Osteocyte (in vitro differentiated cells): ENCODE results near the gene SUSD1. TPM values are rescaled to one million over a fixed set of nuclear protein-coding genes. Genes with fewer than 3 reads are reported as not detected.
A peak's percentile ranks its signal among the peaks of the same experiment; 100 is the strongest.

Source experiments
- DNase-seq: peaks from one replicate; pipeline ENCODE4 v3.0.0; 2021; ENCODE audit warnings: mixed read lengths; ENCODE audit not compliant: unreplicated experiment; ENCODE audit errors: extremely low spot score
- H3K27ac Mint-ChIP-seq: one replicate; pipeline ENCODE4 v1.8.0; 2021; ENCODE audit warnings: mild to moderate bottlenecking, mixed read lengths; ENCODE audit not compliant: unreplicated experiment
- H3K27me3 Mint-ChIP-seq: one replicate; pipeline ENCODE4 v1.8.0; 2021; ENCODE audit warnings: mixed read lengths; ENCODE audit not compliant: unreplicated experiment
- H3K36me3 Mint-ChIP-seq: one replicate; pipeline ENCODE4 v1.8.0; 2021; ENCODE audit warnings: mixed read lengths; ENCODE audit not compliant: unreplicated experiment
- H3K4me1 Mint-ChIP-seq: one replicate; pipeline ENCODE4 v1.8.0; 2021; ENCODE audit warnings: mixed read lengths; ENCODE audit not compliant: unreplicated experiment
- H3K4me3 Mint-ChIP-seq: one replicate; pipeline ENCODE4 v1.8.0; 2021; ENCODE audit warnings: mild to moderate bottlenecking, moderate library complexity, mixed read lengths; ENCODE audit not compliant: unreplicated experiment
- H3K9me3 Mint-ChIP-seq: one replicate; pipeline ENCODE4 v1.8.0; 2021; ENCODE audit warnings: mixed read lengths; ENCODE audit not compliant: unreplicated experiment
- CTCF ChIP-seq: fragments of 200-600 bp; sonication (generic); IDR thresholded peaks from 2 replicates; pipeline ENCODE4 v1.5.0; 2021; ENCODE audit warnings: antibody characterized with exemption, mild to moderate bottlenecking, moderate library complexity
- total RNA-seq: library from RNA; stranded (reverse); gene quantifications from 2 replicates; pipeline ENCODE4 v1.2.1, GENCODE V29; 2021

The SUSD1 gene
- total RNA-seq, 1 donor from 2014 or later = 13.4 TPM

- DNase-seq = no peak
- Mint-ChIP-seq H3K4me3 (no peak overlapping the region), H3K36me3 (peaks cover 9% of the 10 kb centered on the region), H3K27ac (no peak overlapping the region), H3K27me3 (no peaks in the 10 kb centered on the region), H3K9me3 (no peaks in the 10 kb centered on the region), H3K4me1 (peaks cover 7% of the 10 kb centered on the region)
- TF ChIP-seq CTCF = no peak
These were observed 71.7 kb downstream of the SUSD1 start for GRCh38 chr9:112103405-112103804.

GRCh38 chr9:112097712-112098688 lies 77.1 kb downstream of the SUSD1 start:
- Mint-ChIP-seq H3K36me3 (peaks cover 11% of the 10 kb centered on the region), H3K27me3 (no peaks in the 10 kb centered on the region), H3K9me3 (no peaks in the 10 kb centered on the region), H3K27ac (peak overlapping the region; percentile 29), H3K4me3 (no peak overlapping the region), H3K4me1 (peaks cover 6% of the 10 kb centered on the region)
- TF ChIP-seq CTCF = peak; percentile 89
- DNase-seq = peak; percentile 88

GRCh38 chr9:112094948-112095681 lies 80.0 kb downstream of the SUSD1 start:
- TF ChIP-seq CTCF = no peak
- no peaks in the 10 kb centered on the region for H3K9me3 Mint-ChIP-seq
- no peak overlapping the region for H3K4me3 Mint-ChIP-seq
- H3K27ac Mint-ChIP-seq = no peak overlapping the region
- peak; percentile 56 for DNase-seq
- peaks cover 7% of the 10 kb centered on the region for H3K36me3 Mint-ChIP-seq
- H3K4me1 Mint-ChIP-seq = peaks cover 6% of the 10 kb centered on the region
- H3K27me3 Mint-ChIP-seq = no peaks in the 10 kb centered on the region

GRCh38 chr9:112094241-112094640 lies 80.9 kb downstream of the SUSD1 start:
- TF ChIP-seq CTCF = no peak
- DNase-seq = no peak
- Mint-ChIP-seq H3K9me3 (no peaks in the 10 kb centered on the region), H3K27ac (no peak overlapping the region), H3K27me3 (no peaks in the 10 kb centered on the region), H3K4me3 (no peak overlapping the region), H3K36me3 (peaks cover 7% of the 10 kb centered on the region), H3K4me1 (peaks cover 6% of the 10 kb centered on the region)

- DNase-seq = peak; percentile 25
- H3K27ac Mint-ChIP-seq = no peak overlapping the region
- no peak for TF ChIP-seq CTCF
- H3K4me1 Mint-ChIP-seq = peaks cover 6% of the 10 kb centered on the region
- H3K4me3 Mint-ChIP-seq = no peak overlapping the region
- H3K9me3 Mint-ChIP-seq = no peaks in the 10 kb centered on the region
- peaks cover 7% of the 10 kb centered on the region for H3K36me3 Mint-ChIP-seq
- H3K27me3 Mint-ChIP-seq = no peaks in the 10 kb centered on the region
These were observed 81.3 kb downstream of the SUSD1 start for GRCh38 chr9:112093870-112094216.
